HepG2 (cell line): ENCODE data around the gene FOCAD. TPM values are rescaled to one million over a fixed set of nuclear protein-coding genes. Genes with fewer than 3 reads are reported as not detected.

Source experiments
- ATAC-seq: fragments of 200-7000 bp; cut with Tn5 transposase; 3 replicates; pipeline ENCODE4 v1.9.1; 2020; ENCODE audit warnings: mild to moderate bottlenecking, moderate library complexity
- BruUV-seq: library from RNA; stranded (reverse); fragments of 400-500 nt; replicated peaks from 2 replicates; lab custom pipeline; 2021; lab: Mats Ljungman, UMichigan
- CTCF ChIA-PET: fragments of 300-600 bp; formaldehyde crosslinking; extraction: SDS; loops from one replicate; lab custom pipeline; 2021; ENCODE audit warnings: low total read pairs, inconsistent platforms, low intra/inter-chr PET ratio; lab: Yijun Ruan, JAX
- POLR2A ChIA-PET: fragments of 350-600 bp; sonication (Branson Sonifier 250); formaldehyde crosslinking; loops from one replicate; lab custom pipeline; 2020; ENCODE audit warnings: antibody characterized with exemption, inconsistent platforms; lab: Yijun Ruan, JAX
- DNase-seq: peaks from one replicate; pipeline ENCODE4 v3.0.0-alpha.2; 2015; ENCODE audit warnings: low spot score
- FAIRE-seq: peaks from 3 replicates; lab custom pipeline; 2011; peaks lifted over from hg19 to GRCh38; lab: Jason Lieb, UNC
- H2AFZ ChIP-seq: one replicate; pipeline ENCODE4 v1.6.1; 2011; ENCODE audit warnings: low read length, inconsistent platforms
- H3K27ac ChIP-seq: fragments of 300-600 bp; 3 replicates; pipeline ENCODE4 v1.8.0; 2011; ENCODE audit warnings: mixed run types, mild to moderate bottlenecking, mixed read lengths, low read length, inconsistent platforms; ENCODE audit not compliant: insufficient read depth; ENCODE audit errors: extremely low read length
- H3K27me3 ChIP-seq, 2 experiments: fragments of 200-600 bp in 1 of 2; 2 replicates in 1 of 2; 3 replicates in 1 of 2; pipeline versions ENCODE4 v1.6.0 to v1.8.0; 2011; ENCODE audit warnings: low read length in 2 of 2, mild to moderate bottlenecking in 2 of 2, moderate library complexity in 2 of 2, inconsistent platforms in 1 of 2; ENCODE audit not compliant: insufficient read depth in 2 of 2, control insufficient read depth in 1 of 2
- H3K36me3 ChIP-seq, 2 experiments: fragments of 200-600 bp in 1 of 2; replicated peaks in 1 of 2; 2 replicates in 1 of 2; 3 replicates in 1 of 2; pipeline versions ENCODE4 v1.5.1 to v1.8.0; 2011; ENCODE audit warnings: low read length in 2 of 2, inconsistent platforms in 1 of 2; ENCODE audit not compliant: insufficient read depth in 2 of 2, control insufficient read depth in 1 of 2
- H3K4me1 ChIP-seq: 2 replicates; pipeline ENCODE4 v1.5.1; 2012; ENCODE audit warnings: low read length, inconsistent platforms; ENCODE audit not compliant: insufficient read depth
- H3K4me2 ChIP-seq: 2 replicates; pipeline ENCODE4 v1.6.0; 2011; ENCODE audit warnings: low read depth, low read length, inconsistent platforms
- H3K4me3 ChIP-seq, 3 experiments: fragments of 200-600 bp in 1 of 3; sonication (generic), shearing (Covaris generic) in 1 of 3; replicated peaks in 1 of 3; 2 replicates each; pipeline ENCODE4 v1.5.1; 2011 to 2016; ENCODE audit warnings: low read length in 3 of 3, inconsistent platforms in 2 of 3, low read depth in 2 of 3, mild to moderate bottlenecking in 2 of 3, control low read depth in 1 of 3, mixed read lengths in 1 of 3; ENCODE audit not compliant: insufficient read depth in 1 of 3
- H3K79me2 ChIP-seq: one replicate; pipeline ENCODE4 v1.6.1; 2011; ENCODE audit warnings: low read length, inconsistent platforms; ENCODE audit not compliant: insufficient read depth
- H3K9ac ChIP-seq: 2 replicates; pipeline ENCODE4 v1.6.0; 2011; ENCODE audit warnings: mild to moderate bottlenecking, low read depth, low read length, inconsistent platforms; ENCODE audit not compliant: insufficient read depth
- H3K9me3 ChIP-seq: 2 replicates; pipeline ENCODE4 v1.5.1; 2012; ENCODE audit warnings: mild to moderate bottlenecking, low read length
- H4K20me1 ChIP-seq: 2 replicates; pipeline ENCODE4 v1.6.0; 2011; ENCODE audit warnings: inconsistent platforms, mild to moderate bottlenecking, low read length, moderate library complexity; ENCODE audit not compliant: insufficient read depth
- ARNT2 ChIP-seq: sonication (generic); formaldehyde crosslinking; IDR thresholded peaks from 2 replicates; pipeline ENCODE4 v1.8.0; 2022; ENCODE audit warnings: mild to moderate bottlenecking, low read depth, missing genetic modification reagents, moderate library complexity
- FOXJ3 ChIP-seq: sonication (generic); formaldehyde crosslinking; IDR thresholded peaks from 2 replicates; pipeline ENCODE4 v1.4.0; 2020; ENCODE audit warnings: missing genetic modification reagents, mild to moderate bottlenecking, borderline replicate concordance
- GATAD2A ChIP-seq: IDR thresholded peaks from 2 replicates; pipeline ENCODE4 v1.6.1; 2016
- HDAC2 ChIP-seq: sonication (generic); formaldehyde crosslinking; IDR thresholded peaks from 2 replicates; pipeline ENCODE4 v1.4.0; 2020; ENCODE audit warnings: missing genetic modification reagents
- MAFG ChIP-seq: sonication (generic); formaldehyde crosslinking; IDR thresholded peaks from 2 replicates; pipeline ENCODE4 v1.5.1; 2020; ENCODE audit warnings: mild to moderate bottlenecking, missing genetic modification reagents
- MEIS1 ChIP-seq: sonication (generic); formaldehyde crosslinking; IDR thresholded peaks from 2 replicates; pipeline ENCODE4 v1.9.0; 2021; ENCODE audit warnings: mild to moderate bottlenecking, missing genetic modification reagents, moderate library complexity, borderline replicate concordance
- MXD3 ChIP-seq: IDR thresholded peaks from 2 replicates; pipeline ENCODE4 v1.6.1; 2016; ENCODE audit warnings: mild to moderate bottlenecking, missing biosample characterization, missing genetic modification reagents
- SMYD3 ChIP-seq: sonication (generic); formaldehyde crosslinking; IDR thresholded peaks from 2 replicates; pipeline ENCODE4 v1.8.1; 2023; ENCODE audit warnings: mild to moderate bottlenecking, missing genetic modification reagents
- U2AF2 ChIP-seq: fragments of 200-400 bp; formaldehyde crosslinking; IDR thresholded peaks from 2 replicates; pipeline ENCODE4 v1.6.1; 2017; ENCODE audit warnings: low read depth, mild to moderate bottlenecking, low read length
- YY1 ChIP-seq: IDR thresholded peaks from 2 replicates; pipeline ENCODE4 v1.6.1; 2011; ENCODE audit warnings: low read length, low read depth, moderate library complexity, mild to moderate bottlenecking; ENCODE audit not compliant: insufficient read depth, insufficient replicate concordance
- ZBTB20 ChIP-seq: sonication (generic); formaldehyde crosslinking; IDR thresholded peaks from 2 replicates; pipeline ENCODE4 v1.8.1; 2023; ENCODE audit warnings: missing genetic modification reagents, low read depth, mild to moderate bottlenecking, borderline replicate concordance
- ZNF160 ChIP-seq: sonication (generic); formaldehyde crosslinking; IDR thresholded peaks from 2 replicates; pipeline ENCODE4 v1.8.0; 2022; ENCODE audit warnings: mild to moderate bottlenecking, inconsistent platforms, missing genetic modification reagents
- ZNF333 ChIP-seq: sonication (generic); formaldehyde crosslinking; IDR thresholded peaks from 2 replicates; pipeline ENCODE4 v1.4.0; 2020; ENCODE audit warnings: mild to moderate bottlenecking, missing genetic modification reagents, borderline replicate concordance
- ZSCAN9 ChIP-seq: IDR thresholded peaks from 2 replicates; pipeline ENCODE4 v1.6.1; 2016; ENCODE audit warnings: borderline replicate concordance
- WGBS: methylation state at CpG from one replicate; pipeline ENCODE4 v1.1.6; 2017; ENCODE audit warnings: low lambda C conversion rate; 5-methylcytosine and 5-hydroxymethylcytosine counted together
- in situ Hi-C: cut with HindIII; loops from 2 replicates; pipeline ENCODE4 v1.10.0; 2017; ENCODE audit warnings: low pct_unique_long_range_greater_than_20kb; ENCODE audit not compliant: extremely low pct_ligation_motif_present
- intact Hi-C: fragments of 100-400 bp; cut with micrococcal nuclease; formaldehyde crosslinking; loops from one replicate; pipeline ENCODE4 v1.10.0; 2022; ENCODE audit not compliant: unreplicated experiment
- polyA plus RNA-seq, 8 experiments: library from polyadenylated mRNA; depleted of rRNA in 3 of 8; stranded (reverse) in 7 of 8; unstranded in 1 of 8; fragments of >200 nt; fragmentation: Illumina TruSeq in 4 of 8; extraction: Trizol in 4 of 8; gene quantifications; 2 replicates each; pipeline versions ENCODE4 v1.2.1 to v1.2.3, GENCODE V29; 2011 to 2016; ENCODE audit warnings: low read depth in 4 of 8, missing spikeins in 1 of 8, mixed read lengths in 1 of 8; ENCODE audit not compliant: insufficient read depth in 1 of 8
- total RNA-seq, 5 experiments: library from RNA; depleted of rRNA; stranded (reverse); fragments of >200 nt; fragmentation: Illumina TruSeq; extraction: Trizol; gene quantifications; 2 replicates each; pipeline ENCODE4 v1.2.3, GENCODE V29; 2016; ENCODE audit warnings: low read depth in 1 of 5
- TF ChIP-seq, protein P1 (sequence below), 2 experiments: sonication (generic) in 1 of 2; formaldehyde crosslinking in 1 of 2; IDR thresholded peaks; 2 replicates each; pipeline versions ENCODE4 v1.5.1 to v1.6.1; 2011 to 2020; ENCODE audit warnings: borderline replicate concordance in 1 of 2, low read depth in 1 of 2, low read length in 1 of 2, mild to moderate bottlenecking in 1 of 2, missing genetic modification reagents in 1 of 2, moderate library complexity in 1 of 2
- TF ChIP-seq, protein P2 (sequence below): sonication (generic); formaldehyde crosslinking; IDR thresholded peaks from 2 replicates; pipeline ENCODE4 v1.8.0; 2022; ENCODE audit warnings: missing genetic modification reagents, mild to moderate bottlenecking, borderline replicate concordance

Gene FOCAD
- total and polyA plus RNA-seq, 2 of the 13 experiments (the other 11 are each of a cell fraction or from before 2014, with no cell fraction given), result 18.0 to 31.1 TPM

- H3K36me3 ChIP-seq, result peaks cover 4 to 7% of the 10 kb centered on the region in 2 experiments; a peak in 3 of 5 replicates
- H2AFZ ChIP-seq, result no peak overlapping the region
- ATAC-seq (no peak), DNase-seq (no peak), FAIRE-seq (no peak)
- no TSS peak for BruUV-seq
- in situ Hi-C loops (no loop called here), intact Hi-C loops (no loop called here)
- 90% methylated on average over 1 of the region's 1 CpG for WGBS
- ChIA-PET CTCF (no interaction called here), POLR2A (no interaction called here)
- no peaks in the 10 kb centered on the region for H3K4me1 ChIP-seq
- TF ChIP-seq FOXJ3 (CRISPR knock-in tag), result no peak
- no peak for TF ChIP-seq ZNF333
- H3K9ac ChIP-seq, result no peak overlapping the region
- no peaks in the 10 kb centered on the region for H4K20me1 ChIP-seq
- no peak overlapping the region for H3K4me3 ChIP-seq
- H3K27me3 ChIP-seq, result no peaks in the 10 kb centered on the region
- no peaks in the 10 kb centered on the region for H3K79me2 ChIP-seq
- no peak overlapping the region for H3K4me2 ChIP-seq
- no peak overlapping the region for H3K27ac ChIP-seq
- H3K9me3 ChIP-seq, result no peaks in the 10 kb centered on the region
Observed at GRCh38 chr9:20987521-20987920, 303.5 kb downstream of the FOCAD start.

DNA sequence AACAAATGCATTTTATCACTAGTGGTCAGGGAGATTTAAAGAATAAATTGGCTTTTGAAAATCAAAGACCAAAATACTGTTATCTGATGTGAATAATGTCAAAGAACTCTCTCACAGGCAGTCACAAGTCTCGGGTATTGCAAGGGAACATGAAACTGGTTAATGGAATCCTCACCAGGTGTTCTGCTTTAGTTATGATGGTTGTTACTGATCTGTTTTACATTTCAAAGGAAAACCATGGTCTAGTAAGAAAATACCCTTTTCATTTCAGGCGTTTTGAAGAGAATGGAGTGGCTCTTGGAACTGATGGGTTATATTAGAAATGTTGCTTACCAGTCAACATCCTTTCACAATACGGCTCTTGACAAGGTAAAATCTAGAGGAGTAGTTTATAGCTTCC lies 304.0 kb downstream of the FOCAD start:
- no peak for ATAC-seq
- H2AFZ ChIP-seq, result no peak overlapping the region
- no peak for FAIRE-seq
- no peak overlapping the region for H3K27ac ChIP-seq
- H4K20me1 ChIP-seq, result no peaks in the 10 kb centered on the region
- BruUV-seq, result no TSS peak
- POLR2A ChIA-PET, result no interaction called here
- no peak overlapping the region for H3K4me3 ChIP-seq
- no peaks in the 10 kb centered on the region for H3K4me1 ChIP-seq
- no peaks in the 10 kb centered on the region for H3K9me3 ChIP-seq
- no peaks in the 10 kb centered on the region for H3K79me2 ChIP-seq
- peaks cover 4 to 7% of the 10 kb centered on the region in 2 experiments; a peak in 3 of 5 replicates for H3K36me3 ChIP-seq
- CTCF ChIA-PET, result no interaction called here
- in situ Hi-C loops, result no loop called here
- H3K27me3 ChIP-seq, result no peaks in the 10 kb centered on the region
- DNase-seq, result no peak
- no peak overlapping the region for H3K4me2 ChIP-seq
- WGBS, result 94% methylated on average over 3 of the region's 3 CpGs
- intact Hi-C loops, result no loop called here
- H3K9ac ChIP-seq, result no peak overlapping the region
- TF ChIP-seq MAFG (CRISPR knock-in tag) (no peak), HDAC2 (CRISPR knock-in tag) (no peak), MXD3 (CRISPR knock-in tag) (no peak), SMYD3 (CRISPR knock-in tag) (no peak), ZBTB20 (CRISPR knock-in tag) (no peak), ZNF160 (no peak), MEIS1 (CRISPR knock-in tag) (no peak), GATAD2A (CRISPR knock-in tag) (no peak), YY1 (no peak), U2AF2 (no peak), ARNT2 (CRISPR knock-in tag) (no peak), ZSCAN9 (CRISPR knock-in tag) (no peak)
- TF ChIP-seq, protein P1, sequence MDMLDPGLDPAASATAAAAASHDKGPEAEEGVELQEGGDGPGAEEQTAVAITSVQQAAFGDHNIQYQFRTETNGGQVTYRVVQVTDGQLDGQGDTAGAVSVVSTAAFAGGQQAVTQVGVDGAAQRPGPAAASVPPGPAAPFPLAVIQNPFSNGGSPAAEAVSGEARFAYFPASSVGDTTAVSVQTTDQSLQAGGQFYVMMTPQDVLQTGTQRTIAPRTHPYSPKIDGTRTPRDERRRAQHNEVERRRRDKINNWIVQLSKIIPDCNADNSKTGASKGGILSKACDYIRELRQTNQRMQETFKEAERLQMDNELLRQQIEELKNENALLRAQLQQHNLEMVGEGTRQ (IDR thresholded peaks at IDR 0.05; ENCODE audit: low read depth, low read length), result no peak
- TF ChIP-seq, protein P1 (CRISPR knock-in tag; IDR thresholded peaks at IDR 0.05; ENCODE audit: borderline replicate concordance), result no peak
- TF ChIP-seq, protein P2, sequence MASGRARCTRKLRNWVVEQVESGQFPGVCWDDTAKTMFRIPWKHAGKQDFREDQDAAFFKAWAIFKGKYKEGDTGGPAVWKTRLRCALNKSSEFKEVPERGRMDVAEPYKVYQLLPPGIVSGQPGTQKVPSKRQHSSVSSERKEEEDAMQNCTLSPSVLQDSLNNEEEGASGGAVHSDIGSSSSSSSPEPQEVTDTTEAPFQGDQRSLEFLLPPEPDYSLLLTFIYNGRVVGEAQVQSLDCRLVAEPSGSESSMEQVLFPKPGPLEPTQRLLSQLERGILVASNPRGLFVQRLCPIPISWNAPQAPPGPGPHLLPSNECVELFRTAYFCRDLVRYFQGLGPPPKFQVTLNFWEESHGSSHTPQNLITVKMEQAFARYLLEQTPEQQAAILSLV, result no peak
